K562 (cell line): ENCODE results near the gene P2RY6. TPM values are rescaled to one million over a fixed set of nuclear protein-coding genes. Genes with fewer than 3 reads are reported as not detected.

ENCODE experiments used
- ATAC-seq: fragments of 200-7000 bp; cut with Tn5 transposase; 3 replicates; pipeline ENCODE4 v1.9.1; 2020; ENCODE audit warnings: moderate library complexity
- BruUV-seq: library from RNA; stranded (reverse); fragments of 400-500 nt; replicated peaks from 2 replicates; lab custom pipeline; 2021; lab: Mats Ljungman, UMichigan
- CTCF ChIA-PET: fragments of 300-600 bp; formaldehyde crosslinking; extraction: SDS; loops from one replicate; lab custom pipeline; 2021; ENCODE audit warnings: low intra/inter-chr PET ratio; lab: Yijun Ruan, JAX
- POLR2A ChIA-PET: fragments of 300-600, 350-650 bp; sonication (Branson Sonifier 250); formaldehyde crosslinking; extraction: SDS; loops from one replicate; lab custom pipeline; 2021; ENCODE audit warnings: antibody characterized with exemption, inconsistent platforms; lab: Yijun Ruan, JAX
- DNase-seq, 4 experiments: peaks; one replicate each; pipeline versions ENCODE4 v3.0.0 to v3.0.0-alpha.2; 2011 to 2018; ENCODE audit warnings: low spot score in 3 of 4, mixed read lengths in 3 of 4; ENCODE audit errors: extremely low read depth in 1 of 4
- FAIRE-seq: peaks from 2 replicates; lab custom pipeline; 2011; peaks lifted over from hg19 to GRCh38; lab: Jason Lieb, UNC
- H2AFZ ChIP-seq: 2 replicates; pipeline ENCODE4 v1.6.0; 2011; ENCODE audit warnings: low read depth, low read length, control low read depth, inconsistent platforms
- H3K27ac ChIP-seq: fragments of 200-600 bp; 3 replicates; pipeline ENCODE4 v1.8.0; 2011; ENCODE audit warnings: low read depth, mild to moderate bottlenecking, control low read depth, inconsistent platforms, low read length, moderate library complexity, mixed read lengths; ENCODE audit errors: extremely low read depth
- H3K27me3 ChIP-seq, 2 experiments: fragments of 300-600 bp in 1 of 2; 2 replicates in 1 of 2; 3 replicates in 1 of 2; pipeline versions ENCODE4 v1.6.0 to v1.8.0; 2011; ENCODE audit warnings: inconsistent platforms in 2 of 2, low read length in 2 of 2, mild to moderate bottlenecking in 1 of 2, mixed read lengths in 1 of 2, moderate library complexity in 1 of 2; ENCODE audit not compliant: control insufficient read depth in 2 of 2, insufficient read depth in 2 of 2
- H3K36me3 ChIP-seq: fragments of 300-600 bp; 3 replicates; pipeline ENCODE4 v1.8.0; 2011; ENCODE audit warnings: mild to moderate bottlenecking, low read length, inconsistent platforms; ENCODE audit not compliant: control insufficient read depth, insufficient read depth
- H3K4me1 ChIP-seq, 2 experiments: fragments of 200-600 bp in 1 of 2; replicated peaks in 1 of 2; 2 replicates in 1 of 2; 3 replicates in 1 of 2; pipeline versions ENCODE4 v1.5.1 to v1.8.0; 2011; ENCODE audit warnings: inconsistent platforms in 2 of 2, low read length in 2 of 2, mild to moderate bottlenecking in 1 of 2, mixed read lengths in 1 of 2, moderate library complexity in 1 of 2; ENCODE audit not compliant: control insufficient read depth in 2 of 2, insufficient read depth in 2 of 2
- H3K4me2 ChIP-seq: 2 replicates; pipeline ENCODE4 v1.6.1; 2011; ENCODE audit warnings: low read length, control low read depth, inconsistent platforms, mixed read lengths; ENCODE audit not compliant: insufficient read depth
- H3K4me3 ChIP-seq: fragments of 200-600 bp; sonication (generic), shearing (Covaris generic); 2 replicates; pipeline ENCODE4 v1.5.1; 2016; ENCODE audit warnings: control low read depth, inconsistent platforms
- H3K79me2 ChIP-seq: fragments of 200-600 bp; 3 replicates; pipeline ENCODE4 v1.8.0; 2011; ENCODE audit warnings: low read length, inconsistent platforms; ENCODE audit not compliant: control insufficient read depth, insufficient read depth
- H3K9ac ChIP-seq, 2 experiments: 2 replicates each; pipeline versions ENCODE4 v1.6.0 to v1.6.1; 2011; ENCODE audit warnings: low read depth in 2 of 2, low read length in 2 of 2, control low read depth in 1 of 2, inconsistent platforms in 1 of 2, mild to moderate bottlenecking in 1 of 2, mixed read lengths in 1 of 2; ENCODE audit not compliant: insufficient read depth in 1 of 2
- H3K9me1 ChIP-seq: one replicate; pipeline ENCODE4 v1.6.0; 2011; ENCODE audit warnings: inconsistent platforms, mild to moderate bottlenecking, low read length, moderate library complexity; ENCODE audit not compliant: control insufficient read depth, insufficient read depth
- H3K9me3 ChIP-seq: replicated peaks from 2 replicates; pipeline ENCODE4 v1.5.1; 2011; ENCODE audit warnings: low read depth, low read length, inconsistent platforms; ENCODE audit not compliant: control insufficient read depth, insufficient read depth
- H4K20me1 ChIP-seq: replicated peaks from 2 replicates; pipeline ENCODE4 v1.6.1; 2011; ENCODE audit warnings: low read length, inconsistent platforms, mixed read lengths; ENCODE audit not compliant: control insufficient read depth, insufficient read depth
- ETV5 ChIP-seq: sonication (generic); formaldehyde crosslinking; IDR thresholded peaks from 2 replicates; pipeline ENCODE4 v1.4.0; 2020; ENCODE audit warnings: low read depth, mild to moderate bottlenecking, missing genetic modification reagents
- MYNN ChIP-seq, 2 experiments: sonication (generic); formaldehyde crosslinking in 1 of 2; IDR thresholded peaks; 2 replicates each; pipeline versions ENCODE4 v1.5.0 to v1.6.1; 2016 to 2020; ENCODE audit warnings: antibody characterized with exemption in 1 of 2, missing genetic modification reagents in 1 of 2
- NRF1 ChIP-seq, 2 experiments: fragments of 450-650 bp; IDR thresholded peaks in 1 of 2; conservative IDR thresholded peaks in 1 of 2; 2 replicates each; pipeline ENCODE4 v1.6.1; 2014; ENCODE audit warnings: mild to moderate bottlenecking in 2 of 2
- OTX1 ChIP-seq: fragments of 450-650 bp; formaldehyde crosslinking; IDR thresholded peaks from 2 replicates; pipeline ENCODE4 v1.4.0; 2022; ENCODE audit warnings: mild to moderate bottlenecking
- PHF8 ChIP-seq: fragments of 200-600 bp; sonication (generic); IDR thresholded peaks from 2 replicates; pipeline ENCODE4 v1.6.1; 2012; ENCODE audit warnings: mixed run types, mild to moderate bottlenecking, inconsistent platforms, low read length, moderate library complexity, borderline replicate concordance
- PRMT5 ChIP-seq: sonication (generic); formaldehyde crosslinking; IDR thresholded peaks from 2 replicates; pipeline ENCODE4 v1.5.0; 2020; ENCODE audit warnings: missing genetic modification reagents
- RBM39 ChIP-seq: fragments of 200-400 bp; formaldehyde crosslinking; optimal IDR thresholded peaks from 2 replicates; pipeline ENCODE3; 2018; ENCODE audit warnings: low read depth, low read length
- TCF3 ChIP-seq: sonication (generic); formaldehyde crosslinking; IDR thresholded peaks from 2 replicates; pipeline ENCODE4 v1.4.0; 2020; ENCODE audit warnings: mild to moderate bottlenecking, missing genetic modification reagents
- ZFP36 ChIP-seq: fragments of 150-350 bp; IDR thresholded peaks from 2 replicates; pipeline ENCODE4 v1.6.1; 2018; ENCODE audit warnings: low read length, low read depth; ENCODE audit not compliant: partially characterized antibody
- ZKSCAN1 ChIP-seq: fragments of 150-350 bp; IDR thresholded peaks from 2 replicates; pipeline ENCODE4 v1.6.1; 2016; ENCODE audit warnings: low read depth, low read length
- ZNF3 ChIP-seq: fragments of 250-450 bp; sonication (Bioruptor Pico); IDR thresholded peaks from 2 replicates; pipeline ENCODE4 v1.5.0; 2021; ENCODE audit warnings: mild to moderate bottlenecking, moderate library complexity
- WGBS: fragments of 100-300 bp; shearing (Covaris generic); methylation state at CpG from one replicate; pipeline ENCODE4 v1.1.6; 2016; ENCODE audit warnings: low coverage, mixed read lengths; ENCODE audit not compliant: insufficient coverage; ENCODE audit errors: missing lambda C conversion rate; 5-methylcytosine and 5-hydroxymethylcytosine counted together
- in situ Hi-C: fragments of 300-500 bp; cut with MboI; formaldehyde crosslinking; loops from 4 replicates; pipeline ENCODE4 v1.15.0; 2018; ENCODE audit warnings: inconsistent platforms, mixed read lengths
- intact Hi-C: fragments of 100-400 bp; cut with micrococcal nuclease; formaldehyde crosslinking; loops from 2 replicates; pipeline ENCODE4 v1.14.2; 2022
- polyA plus RNA-seq, 8 experiments: library from polyadenylated mRNA; depleted of rRNA in 4 of 8; stranded (reverse) in 5 of 8; unstranded in 3 of 8; fragments of >200 nt; fragmentation: Nextera tagmentation in 2 of 8; fragmentation: Illumina TruSeq in 1 of 8; extraction: Ambion mirVana in 2 of 8; extraction: Trizol in 1 of 8; gene quantifications; 2 replicates each; pipeline versions ENCODE4 v1.2.1 to v1.2.3, GENCODE V29; 2011 to 2014; ENCODE audit warnings: inconsistent platforms in 1 of 8, missing spikeins in 1 of 8
- total RNA-seq, 7 experiments: library from RNA; depleted of rRNA in 6 of 7; stranded (reverse); fragments of >200 nt in 6 of 7; fragmentation: Illumina TruSeq in 2 of 7; extraction: Trizol in 2 of 7; gene quantifications; 2 replicates each; pipeline versions ENCODE4 v1.2.1 to v1.2.3, GENCODE V29; 2011 to 2021; ENCODE audit warnings: low replicate concordance in 1 of 7

P2RY6 gene
- total and polyA plus RNA-seq, 9 of the 15 experiments (the other 6 are each of a cell fraction or from before 2014, with no cell fraction given): not detected

- in situ Hi-C loops: no loop called here
These were observed 11.3 kb downstream of the P2RY6 start for GRCh38 chr11:73283276-73284000.

GRCh38 chr11:73284106-73284505 is 12.0 kb downstream of the P2RY6 start:
- BruUV-seq: no TSS peak
- POLR2A ChIA-PET: interaction anchor here (0.7 to 1.9 kb wide), 3 partner anchors 12 to 155 kb away, joined by 3 to 4 read pairs (median 3); partner anchors contain the start of gene P2RY6
- FAIRE-seq: no peak

More at GRCh38 chr11:73283276-73284000, 11.3 kb downstream of the P2RY6 start:
- Histone ChIP-seq H3K4me2 (no peak overlapping the region), H3K79me2 (no peaks in the 10 kb centered on the region), H3K4me3 (no peak overlapping the region), H4K20me1 (no peaks in the 10 kb centered on the region; the same call in 1 of the 2 replicates), H3K9ac (peak overlapping the region in 1 of 2 experiments; percentile 71; a peak in 1 of 4 replicates), H3K27ac (no peak overlapping the region), H3K4me1 (peaks cover 9 to 12% of the 10 kb centered on the region in 2 experiments; a peak in 4 of 5 replicates), H3K9me3 (no peaks in the 10 kb centered on the region), H3K36me3 (no peaks in the 10 kb centered on the region), H3K9me1 (peaks cover 5% of the 10 kb centered on the region), H2AFZ (0 out of 2 replicates have a peak overlapping the region, but pooled peaks have one; percentile 9), H3K27me3 (peaks cover 0 to 6% of the 10 kb centered on the region in 2 experiments; a peak in 1 of 5 replicates)
- DNase-seq (peak in 2 of 4 experiments; percentile 28 to 29), FAIRE-seq (no peak), ATAC-seq (no peak)
- intact Hi-C loops: no loop called here
- ChIA-PET POLR2A (interaction anchor here (0.7 to 1.9 kb wide), 5 partner anchors 8 to 155 kb away, joined by 3 to 5 read pairs (median 3); partner anchors contain the start of gene P2RY6), CTCF (no interaction called here)
- WGBS: 8% methylated on average over 10 of the region's 10 CpGs
- no TSS peak for BruUV-seq
- TF ChIP-seq ZKSCAN1 (no peak), TCF3 (CRISPR knock-in tag) (0 out of 2 replicates have a peak, but pooled peaks have one; percentile 14), NRF1 (conservative IDR thresholded peaks at IDR 0.05 in 1 of 2, IDR thresholded peaks at IDR 0.05 in 1 of 2) (peak; percentile 31 to 32; a peak in 1 of 4 replicates)

More at GRCh38 chr11:73284106-73284505, 12.0 kb downstream of the P2RY6 start:
- in situ Hi-C loops (no loop called here), intact Hi-C loops (no loop called here)
- CTCF ChIA-PET: no interaction called here
- H3K9ac ChIP-seq: peak overlapping the region in 1 of 2 experiments; percentile 43; a peak in 1 of 4 replicates
- 21% methylated on average over 3 of the region's 3 CpGs for WGBS
- H3K4me3 ChIP-seq: no peak overlapping the region
- H3K27ac ChIP-seq: no peak overlapping the region
- DNase-seq: no peak
- H2AFZ ChIP-seq: no peak overlapping the region
- H3K79me2 ChIP-seq: no peaks in the 10 kb centered on the region
- H4K20me1 ChIP-seq: no peaks in the 10 kb centered on the region; the same call in 1 of the 2 replicates
- peaks cover 0 to 6% of the 10 kb centered on the region in 2 experiments; a peak in 1 of 5 replicates for H3K27me3 ChIP-seq
- no peak for TF ChIP-seq RBM39
- TF ChIP-seq OTX1: no peak
- TF ChIP-seq PHF8: no peak
- no peak for TF ChIP-seq MYNN (IDR thresholded peaks at IDR 0.05)
- TF ChIP-seq MYNN (CRISPR knock-in tag; IDR thresholded peaks at IDR 0.05): no peak
- TF ChIP-seq PRMT5: no peak
- no peak for TF ChIP-seq ETV5 (CRISPR knock-in tag)
- no peak for TF ChIP-seq ZFP36
- no peak for TF ChIP-seq ZNF3 (CRISPR knock-in tag)
- no peak for ATAC-seq
- H3K36me3 ChIP-seq: no peaks in the 10 kb centered on the region
- H3K4me2 ChIP-seq: no peak overlapping the region
- H3K4me1 ChIP-seq: peaks cover 16 to 18% of the 10 kb centered on the region in 2 experiments; a peak in 4 of 5 replicates
- peaks cover 5% of the 10 kb centered on the region for H3K9me1 ChIP-seq
- no peaks in the 10 kb centered on the region for H3K9me3 ChIP-seq
